ENCODE data around the gene UMODL1.

GRCh38 chr21:42061986-42062235, 9.2 kb upstream of the UMODL1 start:
- TF ChIP-seq POLR2A (IDR thresholded peaks at IDR 0.05; ENCODE audit: extremely low read depth, insufficient read length) = no peak
- no peak for TF ChIP-seq CTCF (IDR thresholded peaks at IDR 0.05; ENCODE audit: low read depth, low read length)
- no peak for TF ChIP-seq MAX (IDR thresholded peaks at IDR 0.05; ENCODE audit: low read depth, low read length)

Data from NB4 (cell line).